NCI-H2081 treated with DMSO at 0.1 percent for 48 hours (cell line): ENCODE measurements around the gene CMTM5.
"Not testable (repeated sequence)": the region's sequence is repeated elsewhere in the genome, so short reads cannot be mapped to it uniquely, and the experiment has no call there.

ENCODE experiments used
- DNase-seq: peaks from one replicate; lab custom pipeline; 2025; lab: John Stamatoyannopoulos, UW

The CMTM5 gene

GRCh38 chr14:23379366-23380196 lies 2.7 kb downstream of the CMTM5 start:
- no peak for DNase-seq

DNA sequence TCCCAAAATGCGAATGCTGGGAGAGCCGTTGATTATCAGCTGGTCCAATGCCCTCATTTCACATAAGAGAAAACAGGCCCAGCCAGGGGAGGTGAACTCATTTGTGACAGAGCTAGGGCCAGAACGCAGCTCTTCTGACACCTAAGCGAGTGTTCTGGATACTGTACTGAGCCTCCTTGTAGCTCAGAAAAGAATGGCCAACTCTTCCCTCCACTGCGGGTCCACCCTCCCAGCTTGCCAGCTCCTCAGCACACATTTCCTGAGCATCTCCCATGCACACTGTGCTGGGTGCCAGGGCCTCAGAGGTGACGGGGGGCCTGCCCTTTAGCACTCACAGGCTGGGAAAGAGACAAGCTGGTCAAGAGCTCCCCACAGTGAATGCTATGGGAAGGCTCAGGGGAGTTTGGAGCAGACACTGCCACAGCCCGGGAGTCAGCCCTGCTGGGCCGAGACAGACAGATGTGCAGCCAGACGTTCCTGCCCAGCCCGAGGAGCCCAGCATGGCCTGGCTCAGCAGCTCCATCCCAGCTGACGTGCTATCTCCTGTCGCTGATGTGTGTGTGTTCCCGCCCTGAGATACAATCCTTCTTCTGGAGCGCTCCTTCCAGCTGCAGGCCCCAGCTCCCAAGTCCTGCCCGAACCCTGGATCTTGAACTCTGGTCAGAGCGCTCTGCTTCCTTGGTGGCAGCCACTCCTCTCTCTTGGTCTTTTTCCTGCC lies 3.5 kb downstream of the CMTM5 start:
- no peak for DNase-seq

GRCh38 chr14:23380976-23381375 lies 4.1 kb downstream of the CMTM5 start:
- no peak for DNase-seq

- DNase-seq = no peak
Measured at GRCh38 chr14:23381871-23382270, 5.0 kb downstream of the CMTM5 start.

- no peak for DNase-seq
Measured at GRCh38 chr14:23382276-23382675, 5.4 kb downstream of the CMTM5 start.

GRCh38 chr14:23382731-23383440 lies 6.0 kb downstream of the CMTM5 start:
- no peak for DNase-seq

GRCh38 chr14:23384364-23385080 lies 7.7 kb downstream of the CMTM5 start:
- no peak for DNase-seq

DNA sequence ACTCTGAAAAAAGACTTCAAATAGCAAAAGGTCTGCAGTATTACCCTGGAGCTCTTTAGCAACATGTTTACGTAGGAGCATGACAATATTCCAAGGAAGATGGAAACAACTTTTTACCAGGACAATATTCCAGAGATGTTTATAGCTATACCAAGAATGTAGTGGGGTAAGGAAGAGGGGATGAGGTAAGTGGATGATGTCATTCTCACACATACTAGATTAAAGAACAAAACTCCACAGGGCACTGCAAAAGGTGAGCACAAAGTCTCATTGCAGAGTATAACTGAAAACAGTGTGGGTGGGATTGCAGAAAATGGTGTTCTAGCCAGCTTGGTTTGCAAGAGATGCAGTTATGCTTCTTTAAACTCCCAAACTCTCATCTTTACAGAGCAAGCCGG lies 8.4 kb downstream of the CMTM5 start:
- DNase-seq = no peak

- DNase-seq = no peak
Measured at GRCh38 chr14:23385642-23386265, 8.9 kb downstream of the CMTM5 start.

DNA sequence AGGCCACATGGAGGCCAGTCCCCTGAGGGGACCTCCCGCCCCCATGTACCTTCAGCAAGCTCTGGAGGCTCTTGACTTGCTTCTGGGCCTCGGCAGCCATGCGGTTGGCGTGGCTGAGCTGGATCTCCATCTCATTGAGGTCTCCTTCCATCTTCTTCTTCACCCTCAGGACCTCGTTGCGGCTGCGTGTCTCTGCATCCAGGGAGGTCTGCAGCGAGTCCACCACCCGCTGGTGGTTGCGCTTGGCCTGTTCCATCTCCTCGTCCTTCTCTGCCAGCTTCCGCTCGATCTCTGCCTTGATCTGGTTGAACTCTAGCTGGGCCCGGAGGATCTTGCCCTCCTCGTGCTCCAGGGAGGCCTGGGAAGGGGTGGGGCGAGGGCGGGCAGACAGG lies 9.4 kb downstream of the CMTM5 start:
- not testable (repeated sequence) for DNase-seq

- DNase-seq = no peak
Measured at GRCh38 chr14:23386999-23387398, 10.2 kb downstream of the CMTM5 start.

- no peak for DNase-seq
Measured at GRCh38 chr14:23387916-23388882, 11.4 kb downstream of the CMTM5 start.

DNA sequence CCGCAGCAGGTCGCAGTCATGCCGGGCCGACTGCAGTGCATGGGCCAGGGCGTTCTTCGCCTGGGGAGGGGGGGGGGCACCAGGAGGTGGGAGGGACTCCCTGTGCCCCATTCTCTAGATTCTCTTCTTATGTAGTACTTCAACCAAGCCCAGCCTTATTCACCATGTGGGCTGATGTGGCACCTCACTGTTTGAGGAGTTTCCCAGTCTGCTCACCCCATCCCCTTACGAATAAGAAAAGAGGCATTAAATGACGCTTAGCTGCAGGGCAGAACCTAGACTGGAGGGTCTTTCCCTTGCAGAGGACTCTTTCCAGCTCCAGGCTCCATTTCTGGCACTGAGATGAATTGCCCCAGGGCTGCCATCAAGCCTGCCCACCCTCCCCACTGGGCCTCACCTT lies 12.2 kb downstream of the CMTM5 start:
- no peak for DNase-seq

- DNase-seq = no peak
Measured at GRCh38 chr14:23389396-23389795, 12.6 kb downstream of the CMTM5 start.

- not testable (repeated sequence) for DNase-seq
Measured at GRCh38 chr14:23389871-23390270, 13.0 kb downstream of the CMTM5 start.

DNA sequence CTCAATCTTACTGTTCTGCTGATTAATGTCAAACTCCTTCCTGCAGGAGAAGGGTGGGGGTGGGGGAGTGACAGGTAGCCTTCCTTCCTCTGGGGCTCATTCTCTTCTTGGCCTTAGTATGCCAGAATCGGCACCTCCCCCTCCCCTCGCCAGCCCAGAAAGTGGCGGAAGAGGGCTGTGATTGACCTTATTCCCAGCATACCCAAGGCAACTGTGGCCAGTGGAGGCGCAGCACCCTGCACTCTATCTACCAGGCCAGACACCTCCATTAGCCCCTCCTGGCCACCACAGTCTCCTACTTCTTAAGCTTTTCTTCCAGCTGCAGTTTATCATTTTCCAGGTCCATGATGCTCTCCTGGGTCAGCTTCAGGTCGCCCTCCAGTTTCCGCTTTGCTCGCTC lies 15.8 kb downstream of the CMTM5 start:
- no peak for DNase-seq

GRCh38 chr14:23396126-23396525 lies 19.3 kb downstream of the CMTM5 start:
- DNase-seq = no peak

- no peak for DNase-seq
Measured at GRCh38 chr14:23396781-23397407, 20.0 kb downstream of the CMTM5 start.

DNA sequence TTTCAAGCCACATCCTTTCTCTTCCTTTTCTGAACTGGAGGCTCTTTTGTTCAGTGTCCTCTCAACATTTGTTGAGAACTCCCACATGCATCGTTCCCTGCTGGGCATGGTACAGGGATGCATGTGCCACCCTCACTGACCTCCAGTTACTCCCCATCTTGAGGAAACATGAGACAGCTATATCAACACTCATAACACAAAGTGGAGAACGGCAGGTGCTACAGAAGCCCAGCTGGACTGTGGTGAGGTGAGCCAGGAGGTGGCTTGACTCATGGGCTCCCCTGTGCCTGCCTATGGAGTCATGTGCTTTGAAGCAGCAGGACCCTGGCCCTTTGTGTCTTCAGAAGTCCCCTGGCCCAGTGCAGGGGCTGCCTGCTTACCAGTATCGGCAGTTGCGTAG lies 21.5 kb downstream of the CMTM5 start:
- no peak for DNase-seq

- no peak for DNase-seq
Measured at GRCh38 chr14:23399136-23399535, 22.3 kb downstream of the CMTM5 start.
